HG02763 (cell line): ENCODE results near the gene TMOD4.
"Not testable (repeated sequence)": the region's sequence is repeated elsewhere in the genome, so short reads cannot be mapped to it uniquely, and the experiment has no call there.

ENCODE experiments used
- ATAC-seq: cut with Tn5 transposase; IDR thresholded peaks from one replicate; pipeline ENCODE4 v1.9.1; 2021; ENCODE audit warnings: mild to moderate bottlenecking, moderate library complexity; ENCODE audit not compliant: unreplicated experiment

Gene TMOD4

GRCh38 chr1:151175863-151176262 is at the start of gene TMOD4:
TSS of gene TMOD4 (minus strand) at chr1:151175981. CDS start at chr1:151174875, 1,106 bp downstream.
- no peak for ATAC-seq

- ATAC-seq, result no peak
Observed at GRCh38 chr1:151222130-151222529, 46.3 kb upstream of the TMOD4 start.

GRCh38 chr1:151221616-151222015 is 45.8 kb upstream of the TMOD4 start:
- no peak for ATAC-seq

- no peak for ATAC-seq
Observed at GRCh38 chr1:151213560-151213959, 37.8 kb upstream of the TMOD4 start.

GRCh38 chr1:151211972-151212705 is 36.4 kb upstream of the TMOD4 start:
- ATAC-seq, result no peak

GRCh38 chr1:151210830-151211229 is 35.0 kb upstream of the TMOD4 start:
- ATAC-seq, result no peak

- not testable (repeated sequence) for ATAC-seq
Observed at GRCh38 chr1:151205381-151205965, 29.7 kb upstream of the TMOD4 start.

- no peak for ATAC-seq
Observed at GRCh38 chr1:151199873-151200581, 24.2 kb upstream of the TMOD4 start.

GRCh38 chr1:151198254-151199127 is 22.7 kb upstream of the TMOD4 start, which contains the start of gene PIP5K1A:
TSS of gene PIP5K1A (plus strand) at chr1:151198552. CDS start at chr1:151198997, 445 bp downstream.
- ATAC-seq, result peak; percentile 86

- ATAC-seq, result no peak
Observed at GRCh38 chr1:151197863-151198253, 22.1 kb upstream of the TMOD4 start.

GRCh38 chr1:151196292-151196800 is 20.6 kb upstream of the TMOD4 start:
- no peak for ATAC-seq

GRCh38 chr1:151194894-151195594 is 19.3 kb upstream of the TMOD4 start:
- not testable (repeated sequence) for ATAC-seq

- no peak for ATAC-seq
Observed at GRCh38 chr1:151193856-151194255, 18.1 kb upstream of the TMOD4 start.

- no peak for ATAC-seq
Observed at GRCh38 chr1:151193304-151193703, 17.5 kb upstream of the TMOD4 start.

- ATAC-seq, result no peak
Observed at GRCh38 chr1:151192047-151192446, 16.3 kb upstream of the TMOD4 start.

- peak; percentile 84 for ATAC-seq
Observed at GRCh38 chr1:151189637-151190445, 14.1 kb upstream of the TMOD4 start, which contains the start of gene VPS72. TSS of gene VPS72 (minus strand) at chr1:151190197. CDS start at chr1:151190121, 76 bp downstream.

- ATAC-seq, result not testable (repeated sequence)
Observed at GRCh38 chr1:151188667-151189066, 12.9 kb upstream of the TMOD4 start.

GRCh38 chr1:151187205-151187604 is 11.4 kb upstream of the TMOD4 start:
- ATAC-seq, result no peak

GRCh38 chr1:151184211-151184610 is 8.4 kb upstream of the TMOD4 start:
- ATAC-seq, result no peak
